Daoy (cell line): Measurements from ENCODE around the gene CDHR5. TPM values are rescaled to one million over a fixed set of nuclear protein-coding genes. Genes with fewer than 3 reads are reported as not detected.

Experiments
- DNase-seq: peaks from one replicate; pipeline ENCODE4 v3.0.0-alpha.2; 2015; ENCODE audit warnings: low read depth
- total RNA-seq: library from RNA; depleted of rRNA; stranded (reverse); fragments of >200 nt; shearing (Covaris generic); gene quantifications from 2 replicates; pipeline ENCODE4 v1.2.3, GENCODE V29; 2014

The CDHR5 gene
- total RNA-seq, 1 experiment from 2014 or later = not detected

DNA sequence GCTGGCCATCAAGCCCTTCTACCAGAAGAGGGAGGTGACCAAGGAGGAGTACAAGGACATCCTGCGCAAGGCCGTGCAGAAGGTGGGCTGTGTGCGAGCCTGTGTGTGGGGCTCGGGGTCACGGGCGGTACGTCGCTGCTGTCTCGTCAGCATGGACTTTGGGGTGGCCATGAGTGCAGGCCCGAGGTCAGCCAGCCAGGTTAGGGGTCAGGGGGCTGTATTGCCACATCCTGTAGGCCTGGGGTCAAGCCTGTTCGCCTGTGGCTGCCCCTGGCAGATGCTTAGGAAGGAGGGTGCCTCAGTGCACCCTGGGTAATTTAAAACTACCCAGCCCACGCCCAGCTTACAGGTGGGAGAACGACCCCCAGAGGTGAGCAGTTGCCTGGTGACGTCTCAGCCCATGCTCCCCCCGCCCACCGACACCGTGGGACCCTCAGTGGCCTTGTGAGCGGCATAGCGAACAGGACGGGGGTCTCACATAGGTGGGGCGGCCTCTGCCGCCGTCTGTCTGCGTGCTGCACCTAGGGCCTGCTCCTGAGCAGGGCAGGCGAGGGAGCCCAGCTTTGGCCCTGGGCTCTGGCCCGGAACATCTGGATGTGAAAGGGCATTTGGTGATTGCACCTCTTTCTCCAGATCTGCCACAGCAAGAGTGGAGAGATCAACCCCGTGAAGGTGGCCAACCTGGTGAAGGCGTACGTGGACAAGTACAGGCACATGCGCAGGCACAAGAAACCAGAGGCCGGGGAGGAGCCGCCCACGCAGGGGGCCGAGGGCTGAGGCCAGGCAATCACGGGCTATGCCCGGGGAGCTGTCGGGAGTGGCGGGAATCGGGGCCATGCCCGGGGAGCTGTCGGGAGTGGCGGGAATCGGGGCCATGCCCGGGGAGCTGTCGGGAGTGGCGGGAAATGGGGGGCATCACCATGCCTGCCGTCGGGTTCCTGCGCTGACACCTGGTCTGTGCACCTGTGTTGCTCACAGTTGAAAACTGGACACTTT lies 13.5 kb downstream of the CDHR5 start:
- DNase-seq = no peak

DNA sequence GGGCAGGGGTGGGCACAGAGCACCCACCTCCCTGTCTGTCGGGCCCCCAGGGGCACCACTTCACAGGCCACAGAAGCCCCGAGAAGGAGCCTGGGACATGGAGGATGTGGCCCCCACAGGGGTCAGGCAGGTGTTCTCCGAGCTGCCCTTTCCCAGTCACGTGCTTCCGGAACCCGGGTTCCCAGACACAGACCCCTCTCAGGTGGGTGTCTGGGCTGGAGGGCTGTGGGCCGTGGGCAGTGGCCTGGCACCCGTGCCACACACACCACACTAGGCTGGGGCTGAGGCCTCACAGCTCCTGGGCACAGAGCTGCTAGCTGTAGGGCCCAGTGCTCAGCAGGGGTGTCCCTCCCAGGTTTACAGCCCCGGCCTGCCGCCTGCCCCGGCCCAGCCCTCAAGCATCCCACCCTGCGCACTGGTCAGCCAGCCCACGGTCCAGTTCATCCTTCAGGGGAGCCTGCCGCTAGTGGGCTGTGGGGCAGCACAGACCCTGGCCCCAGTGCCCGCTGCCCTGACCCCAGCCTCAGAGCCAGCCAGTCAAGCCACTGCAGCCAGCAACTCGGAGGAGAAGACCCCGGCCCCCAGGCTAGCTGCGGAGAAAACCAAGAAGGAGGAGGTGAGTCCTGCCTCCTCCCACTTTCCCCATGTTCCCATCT lies 14.5 kb downstream of the CDHR5 start:
- DNase-seq = no peak

DNA sequence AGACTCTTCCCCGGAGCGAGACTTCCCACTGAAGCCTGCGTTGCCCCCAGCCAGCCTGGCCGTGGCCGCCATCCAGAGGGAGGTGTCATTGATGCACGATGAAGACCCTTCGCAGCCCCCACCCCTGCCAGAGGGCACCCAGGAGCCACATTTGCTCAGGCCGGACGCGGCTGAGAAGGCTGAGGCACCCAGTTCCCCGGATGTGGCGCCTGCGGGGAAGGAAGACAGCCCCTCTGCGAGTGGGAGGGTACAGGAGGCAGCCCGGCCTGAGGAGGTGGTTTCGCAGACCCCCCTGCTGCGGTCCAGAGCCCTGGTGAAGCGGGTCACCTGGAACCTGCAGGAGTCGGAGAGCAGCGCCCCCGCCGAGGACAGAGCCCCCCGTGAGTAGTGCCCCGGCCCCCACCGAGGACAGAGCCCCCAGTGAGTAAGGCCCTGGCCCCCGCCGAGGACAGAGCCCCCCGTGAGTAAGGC lies 15.4 kb downstream of the CDHR5 start:
- DNase-seq = no peak

GRCh38 chr11:608791-609251 lies 15.9 kb downstream of the CDHR5 start:
- no peak for DNase-seq

GRCh38 chr11:607971-608659 lies 16.6 kb downstream of the CDHR5 start:
- no peak for DNase-seq

- no peak for DNase-seq
These were observed 17.6 kb downstream of the CDHR5 start for GRCh38 chr11:607020-607780.

DNA sequence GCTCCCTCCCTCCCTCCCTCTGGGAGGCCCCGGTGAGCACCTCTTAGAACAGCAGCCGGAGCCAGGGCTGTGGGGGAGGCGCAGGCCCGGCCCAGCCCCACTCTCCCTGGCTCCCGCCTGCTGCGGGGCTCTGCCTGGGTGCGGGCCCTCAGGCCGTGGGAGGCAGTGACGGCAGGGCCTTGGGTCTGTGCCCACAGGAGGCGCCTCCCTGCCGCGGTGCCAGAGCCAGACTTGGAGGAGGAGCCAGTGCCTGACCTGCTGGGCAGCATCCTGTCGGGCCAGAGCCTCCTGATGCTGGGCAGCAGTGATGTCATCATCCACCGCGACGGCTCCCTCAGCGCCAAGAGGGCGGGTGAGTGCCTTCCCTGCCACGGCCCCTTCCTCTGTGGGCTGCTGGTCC lies 18.5 kb downstream of the CDHR5 start:
- DNase-seq = peak; percentile 42

- no peak for DNase-seq
These were observed 19.2 kb downstream of the CDHR5 start for GRCh38 chr11:605286-606129.

GRCh38 chr11:603154-603553 lies 21.6 kb downstream of the CDHR5 start:
- DNase-seq = no peak

DNA sequence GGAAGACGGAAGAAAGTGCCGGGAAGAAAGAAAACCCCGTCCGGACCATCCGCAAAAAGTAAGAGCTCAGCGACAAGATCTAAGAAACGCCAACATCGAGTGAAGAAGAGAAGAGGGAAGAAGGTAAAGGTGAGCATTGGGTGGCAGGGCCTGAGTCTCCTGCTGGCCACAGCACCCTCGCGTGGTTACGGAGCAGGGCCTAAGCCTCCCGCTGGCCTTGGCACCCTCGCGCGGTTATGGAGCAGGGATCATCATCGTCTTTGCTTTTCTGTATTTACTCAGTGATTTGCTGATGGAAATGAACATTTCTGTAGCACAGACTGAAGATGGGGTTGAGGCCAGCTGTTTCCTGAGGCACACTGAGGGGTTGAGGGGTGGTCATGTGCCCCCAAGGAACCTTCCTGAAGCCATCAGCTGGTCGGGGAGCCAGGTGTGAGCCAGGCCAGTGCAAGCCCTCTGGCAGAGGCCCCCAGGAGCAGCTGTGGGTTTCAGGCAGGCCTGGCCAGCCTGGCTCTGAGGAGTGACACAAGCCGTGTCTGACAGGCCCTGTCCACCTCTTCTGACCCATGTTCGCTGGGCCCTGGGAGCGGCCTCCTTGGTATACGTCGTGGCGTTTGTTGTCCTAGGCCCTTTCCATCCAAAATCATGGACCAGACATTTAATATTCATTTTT lies 23.0 kb downstream of the CDHR5 start:
- no peak for DNase-seq

- DNase-seq = no peak
These were observed 26.6 kb downstream of the CDHR5 start for GRCh38 chr11:598005-598680.

DNA sequence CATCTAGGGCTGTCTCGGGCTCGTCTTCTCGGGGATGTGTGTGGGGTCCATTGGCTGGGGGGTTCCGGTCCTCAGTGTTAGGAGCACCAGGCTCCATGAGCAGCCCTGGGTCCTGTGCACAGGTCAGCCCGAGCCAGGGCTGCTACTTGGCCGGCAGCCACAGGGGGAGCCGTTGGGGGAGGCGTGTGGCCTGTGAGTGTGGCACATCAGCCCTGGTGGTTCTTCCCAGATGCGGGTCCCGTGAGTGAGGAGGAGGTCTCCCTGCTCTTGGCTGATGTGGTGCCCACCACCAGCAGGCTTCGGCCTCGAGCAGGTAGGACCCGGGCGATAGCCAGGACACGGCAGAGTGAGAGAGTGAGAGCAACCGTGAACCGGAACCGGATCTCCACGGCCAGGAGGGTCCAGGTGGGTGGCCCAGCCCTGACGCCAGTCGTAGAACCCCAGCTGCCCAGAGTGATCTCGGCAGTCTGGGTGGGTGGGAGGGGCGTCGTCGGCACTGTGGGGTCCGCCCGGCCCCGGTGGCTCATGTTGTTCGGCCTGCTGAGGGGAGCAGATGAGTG lies 27.5 kb downstream of the CDHR5 start:
- no peak for DNase-seq

DNA sequence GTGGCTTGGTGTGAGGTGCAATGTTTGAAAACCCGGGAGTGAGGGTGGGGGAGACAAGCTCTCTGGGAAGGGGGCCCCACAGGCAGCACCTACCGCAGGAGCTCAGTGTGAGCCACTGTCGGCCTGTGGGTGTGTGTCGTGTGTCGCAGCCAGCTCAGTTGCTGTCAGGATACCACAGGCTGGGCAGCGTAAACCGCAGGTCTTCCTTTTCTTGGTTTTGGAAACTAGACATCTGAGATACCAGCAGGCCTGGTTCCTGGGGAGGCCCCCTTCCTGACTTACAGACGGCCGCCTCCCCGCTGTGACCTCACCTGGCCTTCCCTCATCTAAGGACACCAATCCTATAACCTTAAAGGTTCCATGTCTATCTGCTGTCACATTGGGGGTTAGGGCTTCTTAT lies 28.4 kb downstream of the CDHR5 start:
- no peak for DNase-seq

GRCh38 chr11:595400-595799 lies 29.4 kb downstream of the CDHR5 start:
- DNase-seq = no peak

DNA sequence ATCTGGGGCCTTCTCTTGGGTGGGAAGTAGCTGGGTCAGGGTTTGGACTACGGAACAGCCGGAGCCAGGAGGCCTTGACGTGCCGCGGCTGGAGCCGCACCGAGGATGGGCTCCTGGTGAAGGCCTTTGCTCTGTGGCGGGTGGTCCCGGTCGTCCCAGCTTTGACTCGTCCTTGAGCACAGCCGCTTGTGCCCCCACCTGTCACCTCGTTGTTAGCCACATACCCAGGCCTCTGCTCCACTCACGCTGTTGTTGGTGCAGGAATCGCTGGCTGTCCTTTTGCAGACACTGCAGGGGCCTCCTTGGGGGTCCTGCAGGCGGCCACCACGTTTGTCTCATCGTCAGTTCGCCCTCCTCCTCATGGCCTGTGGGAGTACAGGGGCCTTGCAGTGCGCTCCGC lies 31.4 kb downstream of the CDHR5 start:
- DNase-seq = no peak

GRCh38 chr11:592918-593317 lies 31.8 kb downstream of the CDHR5 start:
- DNase-seq = no peak

GRCh38 chr11:592501-592900 lies 32.3 kb downstream of the CDHR5 start:
- no peak for DNase-seq

DNA sequence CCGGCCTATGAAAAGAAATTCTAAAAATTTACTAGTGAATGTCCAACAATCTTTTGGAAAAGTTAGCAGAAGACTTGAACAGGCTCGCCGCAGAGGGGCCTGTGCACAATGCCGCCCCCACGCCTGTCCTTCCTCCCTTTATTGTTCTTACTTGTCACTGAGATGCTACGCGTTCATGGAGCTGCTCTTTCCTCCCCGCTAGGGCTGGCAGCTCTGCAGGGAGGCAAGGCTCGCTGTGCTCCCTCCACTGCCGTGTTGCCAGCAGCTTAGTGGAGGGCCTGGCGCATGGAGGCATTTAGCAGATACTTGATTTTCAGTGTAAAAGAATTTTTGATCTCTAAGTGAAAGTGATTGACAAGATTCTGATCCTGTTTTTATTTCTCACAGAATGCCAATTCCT lies 33.8 kb downstream of the CDHR5 start:
- no peak for DNase-seq

DNA sequence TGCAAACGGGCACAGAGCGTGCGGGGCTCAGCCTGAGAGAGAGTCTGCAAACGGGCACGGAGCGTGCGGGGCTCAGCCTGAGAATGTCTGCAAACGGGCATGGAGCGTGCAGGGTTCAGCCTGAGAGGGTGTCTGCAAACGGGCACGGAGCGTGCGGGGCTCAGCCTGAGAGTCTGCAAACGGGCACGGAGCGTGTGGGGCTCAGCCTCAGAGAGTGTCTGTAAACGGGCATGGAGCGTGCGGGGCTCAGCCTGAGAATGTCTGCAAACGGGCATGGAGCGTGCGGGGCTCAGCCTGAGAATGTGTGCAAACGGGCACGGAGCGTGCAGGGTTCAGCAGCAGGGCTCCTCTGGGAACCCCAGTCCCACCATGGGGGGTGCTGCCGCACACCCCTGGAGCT lies 35.0 kb downstream of the CDHR5 start:
- DNase-seq = no peak
